Parathyroid adenoma (tissue), 2 donors: ENCODE results near the gene PCDHB6.
"Not testable (repeated sequence)": the region's sequence is repeated elsewhere in the genome, so short reads cannot be mapped to it uniquely, and the experiment has no call there.

Source experiments
- H2AFZ ChIP-seq: fragments of 300-600 bp; sonication (generic); one replicate; pipeline ENCODE4 v1.7.0; 2017; ENCODE audit warnings: antibody characterized with exemption, mild to moderate bottlenecking
- H3K27ac ChIP-seq: fragments of 300-600 bp; sonication (generic); one replicate; pipeline ENCODE4 v1.7.0; 2017
- H3K27me3 ChIP-seq: fragments of 300-600 bp; sonication (generic); one replicate; pipeline ENCODE4 v1.7.0; 2017; ENCODE audit warnings: low read length; ENCODE audit not compliant: control insufficient read depth, insufficient read depth
- H3K36me3 ChIP-seq: fragments of 300-600 bp; sonication (generic); one replicate; pipeline ENCODE4 v1.7.0; 2017; ENCODE audit warnings: low read length; ENCODE audit not compliant: control insufficient read depth, insufficient read depth
- H3K4me1 ChIP-seq: fragments of 300-600 bp; sonication (generic); one replicate; pipeline ENCODE4 v1.7.0; 2017; ENCODE audit warnings: control low read depth
- H3K4me2 ChIP-seq: fragments of 300-600 bp; sonication (generic); one replicate; pipeline ENCODE4 v1.7.0; 2017; ENCODE audit warnings: low read length
- H3K4me3 ChIP-seq: fragments of 300-600 bp; sonication (generic); one replicate; pipeline ENCODE4 v1.7.0; 2017; ENCODE audit warnings: low read depth, low read length
- H3K79me2 ChIP-seq: fragments of 300-600 bp; sonication (generic); one replicate; pipeline ENCODE4 v1.7.0; 2017; ENCODE audit warnings: control low read depth
- H3K9ac ChIP-seq: fragments of 300-600 bp; sonication (generic); one replicate; pipeline ENCODE4 v1.7.0; 2017; ENCODE audit warnings: mild to moderate bottlenecking
- H3K9me3 ChIP-seq: fragments of 300-600 bp; sonication (generic); one replicate; pipeline ENCODE4 v1.7.0; 2017; ENCODE audit warnings: low read length; ENCODE audit not compliant: control insufficient read depth
- TF ChIP-seq, protein P1 (sequence below): fragments of 300-600 bp; sonication (generic); IDR thresholded peaks from one replicate; pipeline ENCODE4 v1.7.0; 2017; ENCODE audit warnings: antibody characterized with exemption, mild to moderate bottlenecking
- donor health status: primary hyperparathyroidism.

Gene PCDHB6

DNA sequence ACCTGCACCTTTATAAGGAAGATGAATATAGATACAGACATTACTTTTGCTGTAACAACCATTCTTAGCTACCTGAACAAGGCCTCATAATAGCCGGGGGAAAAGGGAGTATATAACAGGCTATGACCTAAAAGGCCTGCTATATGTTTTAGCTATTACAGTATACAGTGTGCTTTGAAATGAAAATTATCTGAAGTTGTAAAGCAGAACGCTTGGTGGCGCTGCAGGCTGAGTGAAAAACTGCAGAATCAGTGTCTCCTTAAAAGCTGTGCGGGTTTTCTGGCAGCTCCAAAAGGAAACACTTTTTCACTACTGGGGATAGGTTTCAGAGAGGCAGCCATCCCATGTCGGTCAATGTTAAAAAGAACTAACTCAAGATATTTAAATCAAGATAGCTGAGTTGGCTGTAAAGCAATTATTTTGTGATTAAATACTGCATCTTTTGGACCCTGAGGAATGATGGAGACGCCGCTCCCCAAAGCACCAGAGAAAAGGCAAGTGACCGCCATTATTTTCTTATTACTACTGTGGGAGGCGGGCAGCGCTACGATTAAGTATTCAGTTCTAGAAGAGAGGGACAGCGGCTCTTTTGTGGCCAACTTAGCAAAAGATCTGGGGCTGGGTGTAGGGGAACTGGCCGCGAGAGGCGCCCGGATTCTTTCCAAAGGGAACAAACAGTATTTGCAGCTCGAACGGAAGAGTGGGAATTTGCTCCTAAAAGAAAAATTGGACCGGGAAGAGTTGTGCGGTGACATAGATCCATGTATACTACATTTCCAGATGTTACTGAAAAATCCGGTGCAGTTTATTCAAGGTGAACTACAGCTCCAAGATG lies 5.9 kb downstream of the PCDHB6 start:
- H3K79me2 ChIP-seq = no peaks in the 10 kb centered on the region
- H3K9me3 ChIP-seq = no peaks in the 10 kb centered on the region
- H3K4me3 ChIP-seq = no peak overlapping the region
- no peak overlapping the region for H3K9ac ChIP-seq
- H3K4me2 ChIP-seq = no peak overlapping the region
- TF ChIP-seq, protein P1, sequence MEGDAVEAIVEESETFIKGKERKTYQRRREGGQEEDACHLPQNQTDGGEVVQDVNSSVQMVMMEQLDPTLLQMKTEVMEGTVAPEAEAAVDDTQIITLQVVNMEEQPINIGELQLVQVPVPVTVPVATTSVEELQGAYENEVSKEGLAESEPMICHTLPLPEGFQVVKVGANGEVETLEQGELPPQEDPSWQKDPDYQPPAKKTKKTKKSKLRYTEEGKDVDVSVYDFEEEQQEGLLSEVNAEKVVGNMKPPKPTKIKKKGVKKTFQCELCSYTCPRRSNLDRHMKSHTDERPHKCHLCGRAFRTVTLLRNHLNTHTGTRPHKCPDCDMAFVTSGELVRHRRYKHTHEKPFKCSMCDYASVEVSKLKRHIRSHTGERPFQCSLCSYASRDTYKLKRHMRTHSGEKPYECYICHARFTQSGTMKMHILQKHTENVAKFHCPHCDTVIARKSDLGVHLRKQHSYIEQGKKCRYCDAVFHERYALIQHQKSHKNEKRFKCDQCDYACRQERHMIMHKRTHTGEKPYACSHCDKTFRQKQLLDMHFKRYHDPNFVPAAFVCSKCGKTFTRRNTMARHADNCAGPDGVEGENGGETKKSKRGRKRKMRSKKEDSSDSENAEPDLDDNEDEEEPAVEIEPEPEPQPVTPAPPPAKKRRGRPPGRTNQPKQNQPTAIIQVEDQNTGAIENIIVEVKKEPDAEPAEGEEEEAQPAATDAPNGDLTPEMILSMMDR = no peak
- no peak overlapping the region for H3K27ac ChIP-seq
- H3K36me3 ChIP-seq = no peaks in the 10 kb centered on the region
- H3K27me3 ChIP-seq = peaks cover 5% of the 10 kb centered on the region
- no peaks in the 10 kb centered on the region for H3K4me1 ChIP-seq
- H2AFZ ChIP-seq = no peak overlapping the region

DNA sequence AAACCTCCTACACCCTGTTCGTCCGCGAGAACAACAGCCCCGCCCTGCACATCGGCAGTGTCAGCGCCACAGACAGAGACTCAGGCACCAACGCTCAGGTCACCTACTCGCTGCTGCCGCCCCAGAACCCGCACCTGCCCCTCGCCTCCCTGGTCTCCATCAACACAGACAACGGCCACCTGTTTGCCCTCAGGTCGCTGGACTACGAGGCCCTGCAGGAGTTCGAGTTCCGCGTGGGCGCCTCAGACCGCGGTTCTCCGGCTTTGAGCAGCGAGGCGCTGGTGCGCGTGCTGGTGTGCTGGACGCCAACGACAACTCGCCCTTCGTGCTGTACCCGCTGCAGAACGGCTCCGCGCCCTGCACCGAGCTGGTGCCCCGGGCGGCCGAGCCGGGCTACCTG lies 7.5 kb downstream of the PCDHB6 start:
- not testable (repeated sequence) for H3K9me3 ChIP-seq, H3K36me3 ChIP-seq, H3K79me2 ChIP-seq

DNA sequence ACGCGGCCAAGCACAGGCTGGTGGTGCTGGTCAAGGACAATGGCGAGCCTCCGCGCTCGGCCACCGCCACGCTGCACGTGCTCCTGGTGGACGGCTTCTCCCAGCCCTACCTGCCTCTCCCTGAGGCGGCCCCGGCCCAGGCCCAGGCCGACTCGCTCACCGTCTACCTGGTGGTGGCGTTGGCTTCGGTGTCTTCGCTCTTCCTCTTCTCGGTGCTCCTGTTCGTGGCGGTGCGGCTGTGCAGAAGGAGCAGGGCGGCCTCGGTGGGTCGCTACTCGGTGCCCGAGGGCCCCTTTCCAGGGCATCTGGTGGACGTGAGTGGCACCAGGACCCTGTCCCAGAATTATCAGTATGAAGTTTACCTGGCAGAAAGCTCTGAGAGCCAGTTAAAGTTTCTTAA lies 8.0 kb downstream of the PCDHB6 start:
- H3K4me1 ChIP-seq, H3K36me3 ChIP-seq, H3K27ac ChIP-seq, H3K4me2 ChIP-seq, H3K9ac ChIP-seq, H3K4me3 ChIP-seq, H2AFZ ChIP-seq, H3K79me2 ChIP-seq, H3K9me3 ChIP-seq, H3K27me3 ChIP-seq: not testable (repeated sequence)

More for the DNA sequence above, 7.5 kb downstream of the PCDHB6 start:
- H3K4me1 ChIP-seq, H3K4me3 ChIP-seq, H2AFZ ChIP-seq, H3K27ac ChIP-seq, H3K9ac ChIP-seq, H3K4me2 ChIP-seq, H3K27me3 ChIP-seq: not testable (repeated sequence)

- Histone ChIP-seq H3K4me1 (no peaks in the 10 kb centered on the region), H3K36me3 (no peaks in the 10 kb centered on the region), H2AFZ (no peak within 1 kb of the TSS), H3K79me2 (no peaks in the 10 kb centered on the region), H3K27ac (no peak within 1 kb of the TSS), H3K9me3 (no peaks in the 10 kb centered on the region), H3K9ac (no peak within 1 kb of the TSS), H3K27me3 (peaks cover 3% of the 10 kb centered on the region), H3K4me2 (no peak within 1 kb of the TSS), H3K4me3 (no peak within 1 kb of the TSS)
- TF ChIP-seq, protein P1 = no peak
Observed at GRCh38 chr5:141172381-141173204, 22.7 kb downstream of the PCDHB6 start, which contains the start of gene PCDHB7. TSS of gene PCDHB7 (plus strand) at chr5:141172644. CDS start at chr5:141172836, 192 bp downstream.

- H3K4me1 ChIP-seq, H3K4me2 ChIP-seq, H3K27ac ChIP-seq, H3K9ac ChIP-seq, H3K36me3 ChIP-seq, H2AFZ ChIP-seq, H3K79me2 ChIP-seq, H3K9me3 ChIP-seq, H3K4me3 ChIP-seq, H3K27me3 ChIP-seq: not testable (repeated sequence)
Observed at GRCh38 chr5:141174291-141175104, 24.6 kb downstream of the PCDHB6 start.
